ENCODE results near the gene NPTX1. TPM values are rescaled to one million over a fixed set of nuclear protein-coding genes. Genes with fewer than 3 reads are reported as not detected.

Gene NPTX1

Small RNAs within 50 kb of the gene (small RNA-seq; reads per million reads assigned to genes)
- gene AC120024.2 (not detected), gene AC120024.3 (not detected), gene MIR4730 (not detected)
